Endodermal cell (in vitro differentiated cells): Measurements from ENCODE around the gene STXBP6. TPM values are rescaled to one million over a fixed set of nuclear protein-coding genes. Genes with fewer than 3 reads are reported as not detected.

ENCODE experiments used
- DNase-seq: peaks from one replicate; pipeline ENCODE4 v3.0.0-alpha.2; 2017
- H3K27ac ChIP-seq: 2 replicates; pipeline ENCODE4 v1.5.1; 2013; ENCODE audit warnings: mild to moderate bottlenecking, low read depth, low read length, moderate library complexity
- H3K27me3 ChIP-seq: 2 replicates; pipeline ENCODE4 v1.6.1; 2013; ENCODE audit warnings: mild to moderate bottlenecking, low read length, moderate library complexity; ENCODE audit not compliant: insufficient read depth, control insufficient read depth, poor library complexity, severe bottlenecking
- H3K36me3 ChIP-seq: 2 replicates; pipeline ENCODE4 v1.7.0; 2013; ENCODE audit warnings: mild to moderate bottlenecking, low read length, moderate library complexity; ENCODE audit not compliant: control insufficient read depth, insufficient read depth
- H3K4me1 ChIP-seq: one replicate; pipeline ENCODE4 v1.7.0; 2013; ENCODE audit warnings: low read length; ENCODE audit not compliant: control insufficient read depth, insufficient read depth
- H3K4me3 ChIP-seq: 2 replicates; pipeline ENCODE4 v1.5.1; 2013; ENCODE audit warnings: mild to moderate bottlenecking, low read length, moderate library complexity
- H3K9ac ChIP-seq: 2 replicates; pipeline ENCODE4 v1.6.1; 2013; ENCODE audit warnings: mild to moderate bottlenecking, low read length, moderate library complexity; ENCODE audit not compliant: poor library complexity, severe bottlenecking; ENCODE audit errors: extremely low read depth
- H3K9me3 ChIP-seq: 2 replicates; pipeline ENCODE4 v1.6.1; 2013; ENCODE audit warnings: mild to moderate bottlenecking, low read length, moderate library complexity; ENCODE audit not compliant: control insufficient read depth
- H3K27ac Mint-ChIP-seq: 2 replicates; pipeline ENCODE4 v1.8.0; 2020; ENCODE audit warnings: mixed read lengths
- H3K27me3 Mint-ChIP-seq: 2 replicates; pipeline ENCODE4 v1.8.0; 2021; ENCODE audit warnings: mild to moderate bottlenecking, mixed read lengths; ENCODE audit not compliant: insufficient read depth
- H3K36me3 Mint-ChIP-seq: 2 replicates; pipeline ENCODE4 v1.8.0; 2020; ENCODE audit warnings: low read depth, mixed read lengths
- H3K4me1 Mint-ChIP-seq: 2 replicates; pipeline ENCODE4 v1.8.0; 2020; ENCODE audit warnings: mixed read lengths
- H3K4me3 Mint-ChIP-seq: 2 replicates; pipeline ENCODE4 v1.8.0; 2020; ENCODE audit warnings: mild to moderate bottlenecking, moderate library complexity, mixed read lengths
- H3K9me3 Mint-ChIP-seq: 2 replicates; pipeline ENCODE4 v1.8.0; 2020; ENCODE audit warnings: mild to moderate bottlenecking, mixed read lengths
- WGBS, 2 experiments: methylation state at CpG; one replicate each; pipeline versions ENCODE4 v1.1.5 to v1.1.7; 2013; ENCODE audit warnings: missing lambda C conversion rate in 2 of 2, mixed read lengths in 1 of 2; ENCODE audit not compliant: insufficient coverage in 1 of 2, insufficient read length in 1 of 2; 5-methylcytosine and 5-hydroxymethylcytosine counted together
- total RNA-seq, 2 donors: library from RNA; stranded (reverse); fragmentation: NEBNext Ultra II Directional in 1 of 2; extraction: Animal tissue kit (Norgen Biotek cat#: 25700) in 1 of 2; gene quantifications; 2 replicates in 1 of 2; 3 replicates in 1 of 2; pipeline ENCODE4 v1.2.1, GENCODE V29; 2021
- TF ChIP-seq, protein P1 (sequence below): fragments of 200-600 bp; sonication (generic); conservative IDR thresholded peaks from 2 replicates; pipeline ENCODE4 v1.5.0; 2021; ENCODE audit warnings: antibody characterized with exemption, mild to moderate bottlenecking

The STXBP6 gene
- total RNA-seq, 2 donors from 2014 or later = 0.64 to 1.5 TPM

DNA sequence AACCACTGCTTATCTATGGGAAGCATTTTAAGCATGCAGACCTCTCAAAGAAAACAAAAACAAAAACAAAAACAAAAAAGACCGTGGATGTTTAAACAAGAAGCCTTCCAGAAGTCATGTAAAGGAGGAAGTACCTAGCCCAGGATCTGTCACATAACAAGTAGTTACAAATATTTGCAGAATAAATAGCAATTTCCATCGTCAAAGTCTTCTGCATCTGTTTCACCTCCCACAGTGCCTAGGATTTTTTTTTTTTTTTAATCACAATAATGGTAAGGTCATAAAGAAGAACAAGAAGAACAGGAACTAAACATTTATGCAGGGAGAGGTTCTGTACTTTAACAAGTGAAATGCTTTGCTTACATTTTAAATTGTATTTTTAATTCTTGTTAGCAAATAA lies 2.4 kb upstream of the STXBP6 start:
- no peak overlapping the region for H3K27ac Mint-ChIP-seq
- no peaks in the 10 kb centered on the region for H3K36me3 Mint-ChIP-seq
- Histone ChIP-seq H3K27ac (no peak overlapping the region), H3K9ac (no peak overlapping the region), H3K27me3 (peaks cover 58% of the 10 kb centered on the region), H3K9me3 (no peaks in the 10 kb centered on the region), H3K4me1 (peaks cover 4% of the 10 kb centered on the region), H3K36me3 (no peaks in the 10 kb centered on the region), H3K4me3 (no peak overlapping the region)
- no peak overlapping the region for H3K4me3 Mint-ChIP-seq
- peaks cover 48% of the 10 kb centered on the region for H3K27me3 Mint-ChIP-seq
- WGBS, 2 experiments = 37% methylated on average over 2 of the region's 2 CpGs; no CpG with 5 or more reads in 1 of the 2 experiments
- TF ChIP-seq, protein P1, sequence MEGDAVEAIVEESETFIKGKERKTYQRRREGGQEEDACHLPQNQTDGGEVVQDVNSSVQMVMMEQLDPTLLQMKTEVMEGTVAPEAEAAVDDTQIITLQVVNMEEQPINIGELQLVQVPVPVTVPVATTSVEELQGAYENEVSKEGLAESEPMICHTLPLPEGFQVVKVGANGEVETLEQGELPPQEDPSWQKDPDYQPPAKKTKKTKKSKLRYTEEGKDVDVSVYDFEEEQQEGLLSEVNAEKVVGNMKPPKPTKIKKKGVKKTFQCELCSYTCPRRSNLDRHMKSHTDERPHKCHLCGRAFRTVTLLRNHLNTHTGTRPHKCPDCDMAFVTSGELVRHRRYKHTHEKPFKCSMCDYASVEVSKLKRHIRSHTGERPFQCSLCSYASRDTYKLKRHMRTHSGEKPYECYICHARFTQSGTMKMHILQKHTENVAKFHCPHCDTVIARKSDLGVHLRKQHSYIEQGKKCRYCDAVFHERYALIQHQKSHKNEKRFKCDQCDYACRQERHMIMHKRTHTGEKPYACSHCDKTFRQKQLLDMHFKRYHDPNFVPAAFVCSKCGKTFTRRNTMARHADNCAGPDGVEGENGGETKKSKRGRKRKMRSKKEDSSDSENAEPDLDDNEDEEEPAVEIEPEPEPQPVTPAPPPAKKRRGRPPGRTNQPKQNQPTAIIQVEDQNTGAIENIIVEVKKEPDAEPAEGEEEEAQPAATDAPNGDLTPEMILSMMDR = no peak
- DNase-seq = no peak
- H3K4me1 Mint-ChIP-seq = peaks cover 18% of the 10 kb centered on the region
- no peaks in the 10 kb centered on the region for H3K9me3 Mint-ChIP-seq

DNA sequence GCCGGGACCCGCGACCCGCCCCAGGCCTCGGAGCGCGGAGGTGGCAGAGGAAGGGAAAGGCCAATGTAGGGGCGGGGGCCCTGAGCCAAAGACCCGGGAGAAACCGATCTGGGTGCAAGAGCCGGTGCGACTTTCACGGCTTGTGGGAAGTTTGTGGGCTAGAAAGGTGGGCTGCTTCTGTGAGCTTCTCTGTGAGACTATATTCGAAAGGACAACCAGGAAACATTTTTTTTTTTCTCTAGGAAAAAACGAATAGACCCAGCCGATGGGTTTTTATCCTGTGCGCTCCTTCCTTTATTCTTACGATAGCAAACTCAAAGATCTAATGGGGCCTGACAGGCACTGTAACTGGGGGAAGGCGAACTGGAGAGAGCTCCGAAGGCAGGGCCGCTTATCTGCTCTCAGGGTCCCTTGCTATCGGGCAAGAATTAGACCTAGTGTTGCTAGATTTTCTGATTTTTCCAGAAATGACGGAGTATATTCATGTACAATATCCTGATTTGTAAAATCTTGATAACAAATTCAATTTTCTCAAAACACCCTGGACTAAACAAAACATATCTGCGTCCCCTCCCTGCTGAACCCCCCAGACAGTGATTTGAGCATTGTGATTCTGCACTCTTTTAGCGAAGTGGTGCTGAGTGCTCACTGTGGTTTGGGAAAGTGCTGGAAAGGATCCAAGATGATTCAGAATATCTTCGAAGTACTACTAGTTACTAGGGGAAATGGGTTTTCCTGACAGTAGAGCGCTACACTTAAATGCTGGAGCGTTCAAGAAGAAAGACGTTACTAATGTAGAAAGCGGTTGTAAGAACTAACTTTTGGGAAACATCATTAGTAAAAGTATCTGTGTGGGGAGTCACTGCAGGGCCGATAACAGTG lies 563 bp upstream of the STXBP6 start:
- Histone ChIP-seq H3K9ac (no peak overlapping the region), H3K4me1 (peaks cover 4% of the 10 kb centered on the region), H3K27me3 (peaks cover 71% of the 10 kb centered on the region), H3K9me3 (no peaks in the 10 kb centered on the region), H3K36me3 (no peaks in the 10 kb centered on the region), H3K27ac (no peak overlapping the region), H3K4me3 (peak overlapping the region; percentile 78)
- 24 to 43% methylated on average over 15 to 31 of the region's 31 CpGs for WGBS, 2 experiments
- Mint-ChIP-seq H3K27ac (no peak overlapping the region), H3K4me3 (peak overlapping the region; percentile 65), H3K27me3 (peaks cover 62% of the 10 kb centered on the region), H3K36me3 (no peaks in the 10 kb centered on the region), H3K9me3 (no peaks in the 10 kb centered on the region), H3K4me1 (peaks cover 18% of the 10 kb centered on the region)
- TF ChIP-seq, protein P1 = no peak
- DNase-seq = no peak

DNA sequence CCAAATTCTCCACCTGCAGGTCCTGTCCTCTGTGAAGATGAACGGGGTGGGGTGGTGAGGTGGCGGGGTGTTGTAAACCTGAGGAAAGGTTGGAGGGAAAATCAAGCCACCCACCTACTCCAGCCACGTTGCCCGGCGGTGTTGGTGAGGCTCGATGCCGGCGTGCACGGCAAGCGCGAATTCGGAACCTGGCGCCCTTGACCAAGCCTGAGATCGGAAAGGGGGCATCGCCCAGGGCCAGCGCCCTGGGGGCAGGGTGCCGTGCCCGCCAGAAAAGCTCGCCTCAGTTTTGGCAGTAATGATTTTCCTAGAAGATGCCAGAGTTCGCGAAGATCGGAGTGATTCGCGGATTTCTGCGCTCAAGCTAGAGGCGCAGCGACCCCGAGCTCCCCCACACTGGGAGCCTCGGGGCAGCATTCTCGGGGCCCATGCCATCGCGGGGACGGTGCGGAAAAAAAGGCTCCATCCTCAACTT lies 817 bp downstream of the STXBP6 start:
- Mint-ChIP-seq H3K9me3 (no peaks in the 10 kb centered on the region), H3K4me3 (peak overlapping the region; percentile 65), H3K36me3 (no peaks in the 10 kb centered on the region), H3K4me1 (peaks cover 18% of the 10 kb centered on the region), H3K27me3 (peaks cover 66% of the 10 kb centered on the region), H3K27ac (no peak overlapping the region)
- H3K27me3 ChIP-seq = peaks cover 71% of the 10 kb centered on the region
- H3K9me3 ChIP-seq = no peaks in the 10 kb centered on the region
- 6 to 15% methylated on average over 16 to 34 of the region's 34 CpGs for WGBS, 2 experiments
- H3K9ac ChIP-seq = no peak overlapping the region
- H3K4me3 ChIP-seq = peak overlapping the region; percentile 78
- peaks cover 4% of the 10 kb centered on the region for H3K4me1 ChIP-seq
- no peak overlapping the region for H3K27ac ChIP-seq
- TF ChIP-seq, protein P1 = no peak
- H3K36me3 ChIP-seq = no peaks in the 10 kb centered on the region
- peak; percentile 50 for DNase-seq
